Stimulated activated CD8-positive, alpha-beta memory T cell treated with anti-CD3 and anti-CD28 coated beads, Interleukin-2, amount 100 ng/mL, for 1 hour (primary cell): ENCODE data around the gene ENO3.

Experiments used
- DNase-seq, 2 donors: peaks; one replicate each; pipeline ENCODE4 v3.0.0-alpha.2; 2020; ENCODE audit warnings: low read depth in 2 of 2

The ENO3 gene

GRCh38 chr17:4937553-4937952 lies 13.4 kb upstream of the ENO3 start:
- DNase-seq, result no peak

DNA sequence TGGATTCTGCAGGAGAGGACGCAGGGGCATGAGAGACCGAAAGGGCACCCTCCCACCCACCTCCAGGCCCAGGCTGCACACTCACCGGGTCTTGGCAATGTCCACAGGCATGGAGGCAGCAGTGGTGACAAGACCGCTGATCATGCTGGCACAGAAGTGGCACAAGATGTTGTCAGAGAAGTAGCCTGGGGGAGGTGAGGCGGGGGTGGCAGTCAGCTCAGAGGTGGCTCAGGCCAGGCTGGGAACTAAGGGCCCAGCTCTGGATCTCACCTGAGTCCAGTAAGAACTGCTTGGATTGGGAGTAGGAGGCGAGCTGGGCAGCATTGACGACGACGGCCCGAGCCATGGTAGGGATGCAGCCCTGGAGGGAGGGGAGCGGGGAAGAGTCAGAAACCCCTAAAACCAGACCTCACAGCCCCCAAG lies 12.8 kb upstream of the ENO3 start:
- DNase-seq, result no peak

DNA sequence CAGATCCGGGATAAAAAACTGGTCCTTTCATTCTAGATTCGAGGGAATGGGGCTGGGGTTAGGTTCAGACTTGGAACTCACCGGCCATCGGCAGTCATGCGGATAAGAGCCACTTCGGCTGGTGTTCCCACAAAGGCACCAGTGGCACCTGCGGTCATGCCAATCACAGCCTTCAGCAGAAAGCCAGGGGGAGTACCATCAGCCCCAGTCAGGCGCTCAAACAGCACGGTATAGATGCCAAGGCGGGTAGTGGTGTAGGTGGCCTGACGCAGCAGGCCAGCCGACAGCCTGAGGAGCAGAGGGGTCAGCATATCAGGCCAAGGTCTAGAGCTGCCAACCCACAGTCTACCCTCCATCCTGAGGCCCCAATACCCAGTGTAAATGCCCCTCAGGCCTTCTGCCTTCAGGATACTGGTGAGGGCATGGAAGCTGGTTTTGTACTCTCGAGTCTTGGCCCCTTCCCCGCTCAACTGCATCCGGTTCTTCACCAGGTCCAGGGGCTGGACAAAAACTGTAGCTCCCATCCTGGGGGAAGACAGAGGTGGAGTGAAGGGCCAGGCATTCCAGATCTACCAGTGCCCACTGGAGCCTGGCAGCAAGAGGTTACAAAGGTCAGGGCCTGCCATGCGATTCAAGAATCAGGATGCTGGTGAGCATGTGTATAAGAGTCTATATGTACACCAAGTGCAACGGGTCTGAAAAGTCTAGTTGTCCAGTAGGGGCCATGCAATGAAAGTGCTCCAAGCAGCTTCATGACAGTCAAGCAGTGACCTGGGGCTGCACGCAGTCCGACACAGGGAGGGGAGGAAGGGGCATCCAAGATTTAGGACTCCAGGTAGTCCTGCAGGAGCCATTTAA lies 12.0 kb upstream of the ENO3 start:
- DNase-seq, result no peak

- DNase-seq, result no peak
These were observed 11.4 kb upstream of the ENO3 start for GRCh38 chr17:4939546-4939795.

- DNase-seq, result peak; percentile 88 to 89
These were observed 10.9 kb upstream of the ENO3 start, which contains the start of the genes RNF167 and SLC25A11 for GRCh38 chr17:4939796-4940554. RNF167 (plus strand) TSS chr17:4940268; CDS start chr17:4940910, 642 bp downstream. SLC25A11 (minus strand) TSS chr17:4940046; CDS start chr17:4939910, 136 bp downstream.

DNA sequence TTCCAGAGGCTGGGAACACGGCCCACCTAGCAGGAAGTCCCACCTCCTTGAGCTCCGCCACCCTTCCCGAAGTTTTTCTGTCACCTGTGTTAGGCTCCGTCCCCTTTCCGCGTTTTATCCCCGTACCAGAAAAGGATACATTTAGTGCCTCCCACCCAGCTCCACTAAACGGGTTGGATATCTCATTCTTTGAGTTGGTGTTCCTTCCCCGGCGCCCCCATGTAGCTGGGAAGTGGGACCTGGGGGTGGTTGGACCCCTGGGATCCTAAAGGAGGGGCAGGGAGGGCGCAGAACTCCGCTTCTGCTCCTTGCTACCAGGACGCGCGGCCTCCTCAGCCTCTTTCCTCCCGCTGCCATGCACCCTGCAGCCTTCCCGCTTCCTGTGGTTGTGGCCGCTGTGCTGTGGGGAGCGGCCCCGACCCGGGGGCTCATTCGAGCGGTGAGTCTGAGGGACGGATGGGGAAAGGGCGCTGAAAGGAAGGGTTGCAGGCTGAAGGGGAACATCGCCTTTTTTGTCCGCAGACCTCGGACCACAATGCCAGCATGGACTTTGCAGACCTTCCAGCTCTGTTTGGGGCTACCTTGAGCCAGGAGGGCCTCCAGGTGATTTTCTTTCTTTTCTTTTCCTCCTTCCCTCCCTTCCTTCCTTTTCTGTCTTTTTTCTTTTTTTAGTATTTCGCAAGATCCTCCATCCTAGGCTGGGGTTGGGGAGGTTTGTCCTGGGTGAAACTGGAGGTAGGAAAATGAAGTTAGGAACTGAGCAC lies 10.2 kb upstream of the ENO3 start:
- peak in 1 of 2 donors; percentile 23 for DNase-seq

DNA sequence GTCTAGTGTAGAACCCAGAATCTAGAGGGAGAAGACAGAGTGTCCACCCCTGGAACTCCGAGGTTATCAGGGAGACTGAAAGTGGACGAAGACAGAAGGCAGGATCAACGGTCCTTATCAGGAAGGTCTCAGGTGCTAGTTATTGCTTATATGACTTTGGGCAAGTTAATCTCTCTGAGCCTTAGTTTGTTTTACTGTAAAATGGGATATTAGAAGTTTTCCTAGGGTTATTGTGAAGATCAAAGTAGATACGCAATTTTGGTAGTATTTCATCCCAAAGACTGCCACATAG lies 9.7 kb upstream of the ENO3 start:
- DNase-seq, result no peak

DNA sequence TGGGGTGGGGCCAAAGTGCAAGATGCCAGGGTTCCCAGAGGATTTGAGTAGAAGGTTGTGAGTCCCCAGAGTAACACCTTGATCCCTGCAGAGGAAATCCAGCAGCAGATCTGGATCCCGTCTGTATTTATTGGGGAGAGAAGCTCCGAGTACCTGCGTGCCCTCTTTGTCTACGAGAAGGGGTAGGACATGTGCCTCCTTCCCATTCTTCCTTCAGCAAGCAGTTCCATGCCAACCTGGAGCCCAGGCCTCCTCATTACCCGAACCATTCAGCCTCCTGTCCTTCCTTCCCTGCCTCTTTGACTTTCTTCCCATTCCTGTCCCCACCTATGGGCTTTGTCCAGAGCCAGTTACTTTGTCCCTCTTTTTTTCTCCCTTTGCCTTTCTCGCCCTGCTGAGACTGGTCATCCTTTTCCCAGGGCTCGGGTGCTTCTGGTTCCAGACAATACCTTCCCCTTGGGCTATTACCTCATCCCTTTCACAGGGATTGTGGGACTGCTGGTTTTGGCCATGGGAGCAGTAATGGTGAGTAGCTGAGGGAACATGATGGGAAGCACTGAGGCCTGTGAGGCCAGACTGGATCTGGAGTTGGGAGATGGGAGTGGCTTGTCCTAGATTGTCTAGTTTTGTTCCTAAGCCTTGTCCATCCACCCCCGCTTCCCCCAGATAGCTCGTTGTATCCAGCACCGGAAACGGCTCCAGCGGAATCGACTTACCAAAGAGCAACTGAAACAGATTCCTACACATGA lies 8.0 kb upstream of the ENO3 start:
- DNase-seq, result no peak

GRCh38 chr17:4944163-4944553 lies 6.8 kb upstream of the ENO3 start:
- peak in 1 of 2 donors; percentile 33 for DNase-seq

GRCh38 chr17:4944554-4945175 lies 6.3 kb upstream of the ENO3 start:
- no peak for DNase-seq

GRCh38 chr17:4945176-4945943 lies 5.6 kb upstream of the ENO3 start:
- DNase-seq, result peak in 1 of 2 donors; percentile 63

GRCh38 chr17:4945944-4946280 lies 5.0 kb upstream of the ENO3 start:
- no peak for DNase-seq

- DNase-seq, result no peak
These were observed 4.5 kb upstream of the ENO3 start for GRCh38 chr17:4946312-4946976.

GRCh38 chr17:4947010-4947410 lies 3.9 kb upstream of the ENO3 start:
- DNase-seq, result no peak

DNA sequence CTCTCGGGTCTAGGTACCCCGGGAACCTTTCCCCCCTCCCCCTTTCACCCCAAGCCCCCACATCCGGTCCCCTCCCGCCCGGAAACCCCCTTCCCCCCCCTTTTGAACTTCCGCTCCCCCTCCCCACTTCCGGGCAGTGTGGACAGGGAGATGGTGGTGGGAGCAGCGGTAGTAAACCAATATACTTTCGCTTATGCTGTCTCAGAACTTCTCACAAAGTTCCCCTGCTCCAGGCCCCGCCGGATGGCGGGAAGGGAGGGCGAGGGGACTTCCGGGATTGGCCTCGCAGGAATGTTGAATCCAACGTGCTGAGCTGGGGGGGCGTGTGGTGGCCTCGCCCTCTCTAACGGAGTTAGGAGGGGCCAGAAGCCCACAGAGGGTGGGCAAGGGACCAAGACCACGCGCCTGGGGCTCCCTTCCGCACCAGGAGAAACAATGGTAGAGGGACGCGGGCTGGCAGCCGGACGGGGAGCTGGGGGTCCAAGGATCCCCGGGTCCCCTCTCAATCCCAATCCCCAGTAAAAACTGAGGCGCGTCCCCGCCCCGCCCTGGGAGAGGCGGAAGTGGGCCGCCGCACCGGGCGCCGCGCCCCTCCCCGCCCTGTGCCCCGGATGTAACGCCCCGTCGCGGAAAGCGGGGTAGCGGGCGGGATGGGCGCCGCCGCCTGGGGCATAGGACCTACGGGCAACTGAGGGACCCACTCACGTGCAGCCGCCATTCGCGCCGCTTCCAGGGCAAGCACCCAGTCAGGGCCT lies 3.3 kb upstream of the ENO3 start:
- peak in 1 of 2 donors; percentile 51 for DNase-seq

DNA sequence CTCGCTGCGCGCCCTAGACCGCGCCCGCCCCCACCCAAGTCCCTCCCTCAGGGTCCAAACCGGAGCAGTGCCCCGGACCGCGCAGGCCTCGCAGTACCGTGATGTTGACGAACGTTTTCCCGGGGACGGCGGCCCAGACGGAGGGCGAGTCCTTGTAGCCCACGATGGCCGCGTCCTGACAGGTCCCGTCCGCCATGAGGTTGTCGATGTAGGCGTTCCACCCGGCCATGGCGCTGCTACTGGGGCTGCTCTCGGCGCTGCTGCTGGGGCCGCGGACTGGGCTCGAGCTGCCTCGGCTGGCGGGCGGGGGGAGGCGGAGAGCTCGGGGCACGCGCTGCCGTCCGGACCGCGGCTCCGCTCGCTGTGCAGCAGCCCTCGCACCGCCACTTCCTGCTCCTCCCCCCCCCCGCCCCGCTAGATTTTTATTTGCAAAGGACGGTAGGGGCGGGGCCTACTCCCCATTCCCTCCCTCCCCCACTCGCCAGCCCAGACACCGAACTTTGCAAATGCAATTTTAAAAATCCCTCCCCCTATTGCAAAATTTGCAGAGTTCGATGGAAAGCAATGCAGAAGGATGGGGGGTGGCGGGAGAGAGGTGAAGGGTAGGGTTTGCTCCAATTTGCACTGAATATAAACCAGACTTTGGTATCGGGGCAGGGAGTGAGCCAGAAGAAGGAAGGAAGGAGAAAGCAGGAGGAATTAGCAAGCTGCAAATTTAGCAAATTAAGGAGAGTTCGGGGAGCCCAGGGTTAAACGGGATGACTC lies 2.6 kb upstream of the ENO3 start, which contains the start of gene PFN1:
Gene PFN1 (minus strand): TSS at position 365 of the 765 bp plus-strand sequence. CDS start 136 bp downstream, at position 229.
- DNase-seq, result peak; percentile 77 to 85

DNA sequence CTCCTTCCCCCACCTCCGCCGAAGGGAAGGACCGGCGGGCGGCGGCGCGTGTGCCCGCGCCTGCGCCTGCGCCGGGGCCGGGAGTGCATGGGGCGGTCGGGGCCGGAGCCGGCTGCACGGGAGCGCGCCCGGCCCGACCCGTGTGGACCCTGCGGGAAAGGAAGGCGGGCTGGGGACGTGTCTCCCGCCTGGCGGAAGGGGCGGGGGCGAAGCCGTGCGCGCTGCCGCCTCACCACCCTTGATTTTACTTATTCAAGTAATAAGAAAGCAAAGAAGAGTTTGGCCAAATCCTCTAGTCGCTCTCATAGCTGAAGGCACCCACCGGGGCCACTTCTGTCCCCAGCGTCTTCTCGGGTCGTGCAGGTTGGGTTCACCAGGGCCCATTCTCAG lies 2.0 kb upstream of the ENO3 start:
- DNase-seq, result peak in 1 of 2 donors; percentile 39

DNA sequence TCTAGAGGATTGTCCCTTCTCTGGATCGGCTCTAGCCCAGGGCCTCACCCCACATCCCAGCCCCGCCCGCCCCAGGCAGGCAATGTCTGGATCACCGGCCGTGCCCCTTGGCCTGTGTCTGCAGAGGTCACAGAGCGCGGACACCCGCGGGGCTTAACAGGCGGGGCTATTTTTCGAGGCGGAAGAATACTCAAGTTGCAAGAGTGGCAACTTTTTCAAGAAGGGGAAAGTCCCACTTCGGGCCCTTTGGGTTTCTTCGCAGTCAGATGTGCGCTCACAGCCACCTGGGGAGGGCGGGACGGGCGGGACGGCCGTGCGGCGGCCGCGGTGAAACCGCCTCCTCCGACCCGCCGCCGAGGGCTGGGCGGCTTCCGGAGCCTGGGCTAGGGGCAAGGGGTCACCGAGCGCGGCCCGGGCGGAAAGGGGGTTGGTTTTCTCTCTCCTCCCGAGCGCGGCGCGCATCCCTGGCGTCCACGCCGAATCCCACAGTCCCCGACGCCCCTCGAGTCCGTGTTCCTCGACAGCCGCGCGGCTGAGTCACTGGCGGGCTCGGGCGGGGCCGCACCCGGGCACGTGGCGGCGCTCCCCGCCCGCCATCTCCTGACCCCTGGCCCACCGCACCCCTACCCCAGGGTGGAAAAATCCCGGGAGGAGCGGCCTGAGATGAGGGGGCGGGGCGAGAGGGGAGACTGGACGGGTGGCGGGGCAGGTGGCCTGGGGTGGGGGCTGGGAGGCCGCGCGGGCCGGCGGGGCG lies 1.4 kb upstream of the ENO3 start:
- DNase-seq, result peak in 1 of 2 donors; percentile 54
